HuH-7 (cell line): ENCODE results near the gene TPPP3.
"Not testable (repeated sequence)": the region's sequence is repeated elsewhere in the genome, so short reads cannot be mapped to it uniquely, and the experiment has no call there.

Experiments used
- DNase-seq: peaks from one replicate; pipeline ENCODE4 v3.0.0; 2011; ENCODE audit warnings: low spot score

TPPP3 gene

GRCh38 chr16:67389911-67390815, 3.1 kb downstream of the TPPP3 start:
- DNase-seq, result no peak

- DNase-seq, result no peak
Measured at GRCh38 chr16:67388591-67388990, 4.7 kb downstream of the TPPP3 start.

GRCh38 chr16:67388191-67388590, 5.1 kb downstream of the TPPP3 start:
- no peak for DNase-seq

- DNase-seq, result no peak
Measured at GRCh38 chr16:67387479-67388079, 5.7 kb downstream of the TPPP3 start.

GRCh38 chr16:67386861-67387455, 6.3 kb downstream of the TPPP3 start:
- DNase-seq, result no peak

- DNase-seq, result no peak
Measured at GRCh38 chr16:67384778-67385510, 8.4 kb downstream of the TPPP3 start.

GRCh38 chr16:67383284-67383683, 10.0 kb downstream of the TPPP3 start:
- no peak for DNase-seq

GRCh38 chr16:67378642-67379041, 14.7 kb downstream of the TPPP3 start:
- no peak for DNase-seq

- DNase-seq, result not testable (repeated sequence)
Measured at GRCh38 chr16:67376012-67376411, 17.3 kb downstream of the TPPP3 start.

- DNase-seq, result no peak
Measured at GRCh38 chr16:67372664-67373063, 20.6 kb downstream of the TPPP3 start.

- no peak for DNase-seq
Measured at GRCh38 chr16:67370661-67371060, 22.6 kb downstream of the TPPP3 start.

GRCh38 chr16:67364600-67365235, 28.6 kb downstream of the TPPP3 start:
- DNase-seq, result no peak

GRCh38 chr16:67361038-67361437, 32.3 kb downstream of the TPPP3 start:
- no peak for DNase-seq

- DNase-seq, result not testable (repeated sequence)
Measured at GRCh38 chr16:67359540-67360269, 33.6 kb downstream of the TPPP3 start.

- DNase-seq, result no peak
Measured at GRCh38 chr16:67357561-67357960, 35.7 kb downstream of the TPPP3 start.

GRCh38 chr16:67356396-67356795, 36.9 kb downstream of the TPPP3 start:
- no peak for DNase-seq

- not testable (repeated sequence) for DNase-seq
Measured at GRCh38 chr16:67352463-67352862, 40.8 kb downstream of the TPPP3 start.

- DNase-seq, result no peak
Measured at GRCh38 chr16:67350324-67350723, 43.0 kb downstream of the TPPP3 start.

GRCh38 chr16:67349172-67349571, 44.1 kb downstream of the TPPP3 start:
- DNase-seq, result no peak

GRCh38 chr16:67346341-67346740, 47.0 kb downstream of the TPPP3 start:
- DNase-seq, result no peak

- no peak for DNase-seq
Measured at GRCh38 chr16:67345401-67345800, 47.9 kb downstream of the TPPP3 start.
